GM19372 (cell line): ENCODE measurements around the gene DNASE1L2.

ENCODE experiments used
- ATAC-seq: cut with Tn5 transposase; IDR thresholded peaks from one replicate; pipeline ENCODE4 v1.9.1; 2021; ENCODE audit warnings: mild to moderate bottlenecking, low read depth, moderate library complexity; ENCODE audit not compliant: unreplicated experiment

DNASE1L2 gene

DNA sequence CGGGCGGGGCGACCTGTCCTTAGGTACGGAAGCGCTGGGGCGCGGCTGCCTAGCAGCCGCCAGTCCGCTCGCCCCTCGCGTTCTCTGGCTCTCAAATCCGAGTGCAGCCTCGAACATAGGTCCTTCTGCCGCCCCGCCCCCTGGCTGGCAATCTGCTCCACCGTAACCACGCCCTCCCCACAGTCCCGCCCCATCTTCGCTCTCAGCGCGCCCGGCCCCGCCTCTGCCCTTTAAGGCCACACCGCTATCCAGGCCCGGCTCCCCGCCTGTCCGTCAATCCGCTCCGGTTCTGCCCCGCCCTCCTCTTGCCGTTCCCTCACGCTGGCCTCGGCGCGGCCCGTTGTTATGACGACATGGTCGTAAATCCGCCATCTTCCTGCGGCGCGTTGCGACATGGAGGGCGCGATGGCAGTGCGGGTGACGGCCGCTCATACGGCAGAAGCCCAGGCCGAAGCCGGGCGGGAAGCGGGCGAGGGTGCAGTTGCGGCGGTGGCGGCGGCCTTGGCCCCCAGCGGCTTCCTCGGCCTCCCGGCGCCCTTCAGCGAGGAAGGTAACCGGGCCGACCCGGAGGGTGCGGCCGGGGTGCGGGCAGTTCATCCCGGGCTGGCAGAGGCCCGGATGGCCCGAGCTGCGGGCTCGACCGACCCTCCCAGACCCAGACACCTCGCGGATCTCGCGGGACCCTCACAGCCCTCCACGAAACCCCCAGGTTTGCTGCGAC is 12.9 kb upstream of the DNASE1L2 start, which contains the start of gene E4F1:
Gene E4F1, plus strand, starts transcription at position 371 of the 721 bp plus-strand sequence. Its CDS starts 23 bp downstream, at position 394.
- peak; percentile 94 for ATAC-seq

DNA sequence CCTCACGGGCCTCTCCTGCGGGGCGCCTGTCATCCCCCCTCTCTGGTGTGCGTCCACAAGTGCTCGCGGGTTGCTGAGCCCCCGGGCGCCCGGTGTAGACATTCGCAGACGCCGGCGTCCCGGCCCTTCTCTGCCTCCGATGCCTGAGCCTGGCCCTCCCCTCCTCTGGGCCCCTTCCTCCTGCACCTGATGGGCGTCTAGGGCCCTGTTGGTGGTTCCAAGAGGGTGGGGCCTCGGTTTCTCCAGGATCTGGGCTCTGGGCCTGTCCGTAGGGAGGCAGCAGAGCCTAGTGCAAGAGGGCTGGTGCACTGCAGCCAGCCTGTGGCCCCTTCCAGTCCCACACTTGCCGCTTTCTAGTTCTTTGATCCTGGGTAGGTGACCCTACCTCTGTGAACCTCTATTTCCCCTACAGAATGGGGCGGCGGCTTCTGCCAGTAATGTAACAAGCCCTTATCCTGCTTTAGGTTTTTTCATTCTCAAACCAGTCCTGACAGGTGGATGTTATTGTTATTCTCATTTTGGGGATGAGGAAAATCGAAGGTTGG is 12.2 kb upstream of the DNASE1L2 start:
- ATAC-seq = peak; percentile 16

DNA sequence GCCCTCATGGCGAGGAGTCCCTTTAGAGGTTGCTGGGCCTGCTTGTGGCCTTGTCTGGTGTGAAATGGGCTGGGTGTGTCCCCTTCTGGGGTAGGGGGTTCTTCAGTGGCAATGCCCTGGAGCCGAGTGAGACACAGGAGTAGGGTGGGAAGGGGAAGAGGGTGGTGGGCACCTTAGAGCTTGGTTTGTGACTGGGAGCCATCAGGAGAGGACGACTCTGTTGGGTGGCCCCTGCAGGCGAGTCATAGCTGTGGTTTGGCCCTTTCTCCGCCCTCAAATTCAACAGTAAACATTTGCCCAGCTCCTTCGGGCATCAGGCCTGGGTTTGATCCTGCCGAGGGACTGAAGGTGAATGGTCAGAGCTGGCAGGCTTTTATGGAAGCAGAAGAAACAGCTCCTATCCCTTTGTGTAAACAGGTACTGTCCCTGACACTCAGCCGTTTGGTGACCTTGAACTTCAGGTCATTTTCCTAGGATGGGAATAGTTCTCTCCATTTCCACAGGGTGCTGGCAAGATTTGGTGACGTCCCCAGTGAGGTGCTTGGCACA is 9.9 kb upstream of the DNASE1L2 start:
- ATAC-seq = no peak

DNA sequence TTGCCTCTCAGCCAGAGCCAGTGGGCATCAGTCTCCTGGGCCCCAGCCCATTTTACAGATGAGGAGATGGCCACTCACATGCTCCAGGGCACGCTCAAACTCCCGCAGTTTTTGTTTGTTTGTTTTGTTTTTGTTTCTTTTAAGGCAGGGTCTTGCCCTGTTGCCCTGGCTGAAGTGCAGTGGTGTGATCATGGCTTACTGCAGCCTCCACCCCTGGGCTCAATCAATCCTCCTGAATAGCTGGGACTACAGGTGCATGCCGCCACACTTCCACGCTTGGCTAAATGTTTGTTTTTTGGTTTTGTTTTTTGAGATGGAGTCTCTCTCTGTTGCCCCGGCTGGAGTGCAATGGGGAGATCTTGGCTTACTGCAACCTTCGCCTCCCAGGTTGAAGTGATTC is 9.3 kb upstream of the DNASE1L2 start:
- ATAC-seq = no peak

DNA sequence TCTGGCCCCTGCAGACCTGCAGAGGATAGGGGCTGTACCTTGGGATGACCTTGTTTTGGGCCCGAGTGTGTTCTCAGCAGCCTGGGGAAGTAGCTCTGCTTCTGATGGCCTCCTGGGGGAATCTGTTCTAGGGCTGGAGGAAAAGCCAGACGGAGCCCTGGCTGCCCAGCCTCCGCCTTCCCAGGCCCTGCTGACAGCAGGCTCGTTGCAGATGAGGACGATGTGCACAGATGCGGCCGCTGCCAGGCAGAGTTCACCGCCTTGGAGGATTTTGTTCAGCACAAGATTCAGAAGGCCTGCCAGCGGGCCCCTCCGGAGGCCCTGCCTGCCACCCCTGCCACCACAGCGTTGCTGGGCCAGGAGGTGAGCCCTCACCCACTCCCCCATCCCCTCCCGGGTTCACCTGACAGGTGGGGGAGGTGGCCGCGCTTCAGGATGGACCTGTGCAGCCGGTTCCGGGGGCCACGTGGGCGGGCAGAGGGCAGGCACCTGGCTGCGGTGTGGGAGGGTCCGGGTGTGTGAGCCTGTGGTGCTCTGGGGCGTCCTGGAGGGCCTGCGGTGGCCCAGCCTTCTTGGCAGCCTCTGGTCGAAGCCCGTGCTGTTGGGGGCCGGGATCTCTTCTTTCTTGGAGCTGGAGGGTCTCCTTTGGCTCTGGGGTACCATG is 8.0 kb upstream of the DNASE1L2 start:
- ATAC-seq = no peak

DNA sequence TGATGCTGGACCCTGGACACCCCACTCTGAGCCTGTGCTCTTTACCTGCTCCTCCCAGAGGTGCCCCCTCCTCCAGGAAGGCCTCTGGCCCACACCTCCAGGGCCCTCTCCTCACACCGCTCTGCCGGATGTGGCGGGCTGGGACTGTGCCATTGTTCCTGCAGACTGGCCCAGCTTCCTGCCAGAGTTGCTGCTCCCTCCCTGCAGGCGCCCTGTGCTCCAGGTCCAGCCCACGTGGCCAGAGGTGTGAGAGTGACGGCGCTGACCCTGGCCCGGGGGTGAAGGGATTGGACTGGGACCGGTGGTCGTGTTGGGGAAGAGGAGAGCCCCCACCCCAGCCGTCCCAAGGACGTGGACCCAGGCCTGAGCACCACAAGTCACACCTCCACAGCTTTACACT is 7.2 kb upstream of the DNASE1L2 start:
- ATAC-seq = no peak

DNA sequence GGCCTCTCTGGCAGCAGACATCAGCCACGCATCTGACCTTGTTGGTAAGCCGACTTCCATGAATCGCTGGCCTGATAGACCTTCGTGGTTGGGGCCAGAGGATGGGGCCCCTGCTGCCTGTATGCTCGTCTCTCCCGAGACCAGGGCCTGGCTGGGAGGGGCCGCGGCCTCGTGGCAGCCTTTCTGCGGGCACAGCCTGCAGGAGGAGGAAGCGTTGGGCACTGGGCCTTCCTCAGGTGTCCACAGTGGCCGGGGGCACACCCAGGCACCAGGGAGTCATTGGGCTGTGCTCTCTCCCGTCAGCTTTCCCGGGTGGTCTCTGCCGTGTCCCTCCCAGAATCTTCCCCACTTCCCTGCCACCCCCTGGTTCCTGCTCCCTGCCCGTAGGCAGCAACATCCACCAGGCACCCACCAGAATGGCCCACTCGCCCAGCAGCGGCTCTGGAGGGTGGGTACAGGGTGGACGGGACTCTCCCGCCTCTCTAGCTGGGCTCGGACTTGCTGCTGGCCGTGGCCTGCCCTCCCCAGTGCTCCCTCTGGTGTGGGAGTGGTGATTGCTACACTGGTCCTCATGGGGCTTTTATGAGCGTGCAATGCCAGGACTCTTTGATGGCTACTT is 6.5 kb upstream of the DNASE1L2 start:
- ATAC-seq = no peak

DNA sequence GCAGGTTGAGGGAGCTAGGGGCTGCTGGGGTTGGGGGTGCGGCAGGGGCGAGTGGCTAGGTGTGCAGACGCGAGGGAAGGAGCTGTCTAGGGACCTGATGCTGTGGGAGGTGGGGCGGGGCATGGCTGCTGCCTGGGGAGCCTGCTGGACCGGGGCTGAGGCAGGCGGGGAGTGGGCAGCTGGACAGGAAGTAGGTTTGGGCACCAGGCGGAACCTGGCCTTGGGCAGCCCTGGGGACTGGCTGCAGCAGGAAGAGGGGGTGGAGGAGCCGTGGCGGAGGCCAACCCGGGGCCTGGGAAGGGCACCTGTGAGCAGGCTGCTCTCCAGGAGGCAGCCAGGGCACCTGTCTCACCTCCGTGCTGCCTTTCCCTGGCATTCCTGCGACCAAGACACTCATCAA is 5.9 kb upstream of the DNASE1L2 start:
- no peak for ATAC-seq

DNA sequence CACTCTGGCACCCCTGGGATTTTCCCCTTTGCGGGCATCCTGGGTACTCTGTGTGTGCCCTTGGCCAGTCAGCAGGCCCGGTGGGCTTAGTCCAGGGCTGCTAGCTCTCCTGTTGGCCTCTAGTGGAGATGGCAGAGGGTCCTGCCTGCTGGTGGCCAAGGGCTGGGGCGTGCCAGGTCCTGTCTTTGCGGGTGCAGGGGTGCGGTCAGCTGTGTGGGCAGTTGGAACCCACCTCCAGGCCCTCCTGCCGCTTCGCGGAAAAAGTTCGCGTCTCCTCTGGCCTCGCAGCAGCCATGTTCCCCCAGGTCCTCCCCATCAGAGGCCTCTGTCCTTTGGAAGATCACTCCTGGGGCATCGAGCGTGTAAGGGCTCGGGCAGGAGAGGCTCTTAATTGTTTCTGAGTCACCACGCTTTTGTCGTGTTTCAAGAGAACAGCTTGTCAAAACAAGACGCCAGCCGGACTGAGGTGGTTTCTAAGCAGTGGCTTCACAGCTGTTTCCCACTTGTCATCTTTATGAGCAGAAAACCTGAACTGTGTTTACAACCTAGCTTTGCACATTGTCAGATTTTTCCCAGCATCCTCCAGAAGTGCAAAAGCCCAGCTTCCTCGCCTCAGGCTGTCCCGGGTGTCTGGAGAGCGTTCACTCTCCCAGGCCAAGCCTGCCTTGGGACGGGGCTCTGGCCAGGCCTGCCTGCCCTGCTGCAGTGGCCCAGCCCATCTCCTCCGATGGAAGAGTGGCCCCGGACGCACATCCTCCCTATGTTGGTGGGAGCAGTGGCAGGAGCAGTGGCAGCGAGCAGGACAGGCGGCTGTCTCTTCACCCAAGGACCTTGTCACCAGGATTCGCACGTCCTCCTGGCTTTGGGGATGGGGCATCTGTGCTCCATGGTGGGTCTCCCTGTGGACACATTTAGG is 5.0 kb upstream of the DNASE1L2 start:
- ATAC-seq = no peak

DNA sequence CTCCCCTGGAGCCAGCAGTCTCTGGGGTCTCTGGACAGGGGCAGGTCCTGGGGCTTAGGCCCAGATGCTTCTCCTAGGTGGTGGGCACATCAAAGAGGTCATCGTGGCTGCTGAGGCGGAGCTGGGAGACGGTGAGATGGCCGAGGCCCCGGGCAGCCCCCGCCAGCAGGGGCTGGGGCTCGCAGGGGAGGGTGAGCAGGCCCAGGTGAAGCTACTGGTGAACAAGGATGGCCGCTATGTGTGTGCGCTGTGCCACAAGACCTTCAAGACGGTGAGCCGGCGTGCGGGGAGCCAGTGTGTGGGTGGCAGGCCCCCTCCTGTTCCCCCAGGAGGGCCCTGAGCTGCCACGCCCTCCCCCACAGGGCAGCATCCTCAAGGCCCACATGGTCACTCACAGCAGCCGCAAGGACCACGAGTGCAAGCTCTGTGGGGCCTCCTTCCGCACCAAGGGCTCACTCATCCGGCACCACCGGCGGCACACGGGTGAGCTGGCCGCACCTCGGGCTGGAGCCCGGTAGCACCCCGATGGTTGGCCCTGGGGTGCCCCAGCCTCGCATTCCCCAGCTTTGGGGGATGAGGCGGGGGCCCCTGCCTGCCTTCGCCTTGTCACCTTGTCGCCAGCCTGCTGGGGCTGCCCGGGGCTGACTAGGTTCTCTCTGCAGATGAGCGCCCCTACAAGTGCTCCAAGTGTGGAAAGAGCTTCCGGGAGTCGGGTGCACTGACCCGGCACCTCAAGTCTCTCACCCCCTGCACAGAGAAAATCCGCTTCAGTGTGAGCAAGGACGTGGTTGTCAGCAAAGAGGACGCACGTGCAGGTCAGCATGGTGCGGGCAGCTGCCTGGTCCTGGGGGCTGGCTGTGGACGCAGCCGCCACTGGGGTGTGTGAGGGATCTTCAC is 3.9 kb upstream of the DNASE1L2 start:
- no peak for ATAC-seq

DNA sequence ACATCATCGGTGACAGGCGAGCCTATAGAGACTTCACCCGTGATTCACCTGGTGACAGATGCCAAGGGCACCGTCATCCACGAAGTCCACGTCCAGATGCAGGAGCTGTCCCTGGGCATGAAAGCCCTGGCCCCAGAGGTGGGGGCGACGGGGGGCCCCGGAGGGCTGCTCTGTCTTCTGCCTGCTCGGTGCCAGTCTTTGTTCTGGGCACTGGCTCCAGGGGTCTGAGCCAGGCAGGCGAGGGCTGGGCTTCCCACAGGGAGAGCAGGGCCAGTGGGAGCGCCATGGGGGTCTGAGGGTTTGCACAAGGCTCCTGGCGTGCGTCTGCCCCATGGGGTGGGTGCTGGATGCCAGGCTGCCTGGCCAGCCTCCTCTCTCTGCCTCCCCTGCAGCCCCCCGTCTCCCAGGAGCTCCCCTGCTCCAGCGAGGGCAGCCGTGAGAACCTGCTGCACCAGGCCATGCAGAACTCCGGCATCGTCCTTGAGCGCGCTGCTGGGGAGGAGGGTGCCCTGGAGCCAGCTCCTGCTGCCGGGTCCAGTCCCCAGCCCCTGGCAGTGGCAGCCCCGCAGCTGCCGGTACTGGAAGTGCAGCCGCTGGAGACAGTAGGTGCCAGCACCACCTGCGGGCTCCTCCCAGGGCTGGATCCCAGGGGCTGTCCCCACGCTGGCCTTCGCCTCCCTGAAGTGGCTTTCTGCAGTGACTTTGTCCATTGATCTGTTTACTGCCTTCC is 3.0 kb upstream of the DNASE1L2 start:
- ATAC-seq = no peak

DNA sequence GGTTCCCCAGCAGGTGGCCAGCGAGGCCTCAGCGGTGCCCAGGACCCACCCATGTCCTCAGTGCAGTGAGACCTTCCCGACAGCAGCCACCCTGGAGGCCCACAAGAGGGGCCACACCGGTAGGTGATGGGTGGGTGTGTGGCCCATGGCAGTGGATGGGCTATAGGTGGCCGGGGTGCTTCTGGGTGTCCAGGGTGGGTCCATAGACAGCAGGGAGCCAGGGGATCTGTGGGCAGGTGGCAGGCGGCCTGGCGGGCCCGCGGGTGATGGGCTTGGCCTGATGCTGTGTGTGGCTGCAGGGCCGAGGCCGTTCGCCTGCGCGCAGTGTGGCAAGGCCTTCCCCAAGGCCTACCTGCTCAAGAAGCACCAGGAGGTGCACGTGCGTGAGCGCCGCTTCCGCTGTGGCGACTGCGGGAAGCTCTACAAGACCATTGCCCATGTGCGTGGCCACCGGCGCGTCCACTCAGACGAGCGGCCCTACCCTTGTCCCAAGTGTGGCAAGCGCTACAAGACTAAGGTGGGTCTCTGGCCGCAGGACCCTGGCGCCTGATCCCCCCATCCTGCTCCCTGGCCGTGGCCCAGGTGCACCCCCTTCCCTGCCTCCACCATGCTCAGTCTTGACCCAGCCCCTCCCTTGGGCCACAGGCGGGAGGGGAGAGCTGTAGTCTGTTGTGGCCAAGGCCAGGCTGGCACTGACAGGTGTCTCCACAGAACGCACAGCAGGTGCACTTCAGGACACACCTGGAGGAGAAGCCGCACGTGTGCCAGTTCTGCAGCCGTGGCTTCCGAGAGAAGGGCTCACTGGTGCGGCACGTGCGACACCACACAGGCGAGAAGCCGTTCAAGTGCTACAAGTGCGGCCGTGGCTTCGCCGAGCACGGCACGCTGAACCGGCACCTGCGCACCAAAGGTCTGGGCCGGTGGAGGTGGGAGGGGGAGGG is 2.1 kb upstream of the DNASE1L2 start:
- no peak for ATAC-seq

DNA sequence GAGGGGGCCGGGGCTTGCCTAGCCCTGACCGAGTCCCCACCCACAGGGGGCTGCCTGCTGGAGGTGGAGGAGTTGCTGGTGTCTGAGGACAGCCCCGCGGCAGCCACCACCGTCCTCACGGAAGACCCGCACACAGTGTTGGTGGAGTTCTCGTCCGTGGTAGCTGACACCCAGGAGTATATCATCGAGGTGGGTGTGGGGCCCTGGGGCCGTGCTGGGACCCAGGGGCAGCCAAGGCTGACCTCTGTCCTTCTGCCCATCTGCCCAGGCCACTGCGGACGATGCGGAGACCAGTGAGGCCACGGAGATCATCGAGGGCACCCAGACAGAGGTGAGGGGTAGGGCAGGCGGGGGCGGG is 1.5 kb upstream of the DNASE1L2 start:
- ATAC-seq = no peak

DNA sequence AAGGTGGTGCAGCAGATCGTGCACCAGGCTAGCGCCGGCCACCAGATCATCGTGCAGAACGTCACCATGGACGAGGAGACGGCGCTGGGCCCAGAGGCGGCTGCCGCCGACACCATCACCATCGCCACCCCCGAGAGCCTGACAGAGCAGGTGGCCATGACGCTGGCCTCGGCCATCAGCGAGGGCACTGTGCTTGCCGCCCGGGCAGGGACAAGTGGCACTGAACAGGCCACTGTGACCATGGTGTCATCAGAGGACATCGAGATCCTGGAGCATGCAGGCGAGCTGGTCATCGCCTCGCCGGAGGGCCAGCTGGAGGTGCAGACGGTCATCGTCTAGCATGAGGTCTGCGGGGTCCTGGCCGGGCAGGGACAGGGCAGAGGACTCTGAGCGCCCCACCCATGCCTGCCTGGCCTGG is 1.0 kb upstream of the DNASE1L2 start:
- no peak for ATAC-seq

DNA sequence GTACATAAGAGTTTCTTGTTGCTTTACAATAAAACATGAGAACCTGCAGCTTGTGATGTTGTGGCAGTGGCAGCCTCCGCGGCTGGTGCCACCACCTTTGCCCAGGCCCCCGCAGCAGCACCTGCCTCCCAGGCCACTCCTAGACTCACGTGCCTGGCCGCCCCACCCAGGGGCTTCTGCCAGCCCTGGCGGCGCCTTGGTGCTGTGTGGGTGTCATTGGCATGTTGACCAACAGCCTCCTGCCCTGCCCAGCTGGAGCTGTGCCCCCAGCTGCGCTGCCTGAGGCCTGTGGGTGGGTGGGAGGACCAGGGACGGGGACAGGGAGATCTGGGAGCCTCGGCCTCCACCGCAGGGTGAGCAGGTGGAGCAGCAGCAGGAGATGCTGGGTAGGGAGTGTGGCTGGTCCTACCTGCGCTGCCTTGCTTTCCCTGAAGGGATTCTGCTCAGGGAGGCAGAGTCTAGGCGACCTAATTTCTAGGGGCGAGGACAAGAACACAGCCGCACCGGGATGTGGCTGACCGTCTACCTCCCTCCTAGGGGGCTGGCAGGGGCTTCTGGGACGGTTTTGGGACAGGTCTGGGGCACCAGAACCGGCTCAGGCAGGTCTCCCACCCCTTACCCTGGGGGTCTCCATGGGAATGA is 428 bp upstream of the DNASE1L2 start:
- no peak for ATAC-seq

DNA sequence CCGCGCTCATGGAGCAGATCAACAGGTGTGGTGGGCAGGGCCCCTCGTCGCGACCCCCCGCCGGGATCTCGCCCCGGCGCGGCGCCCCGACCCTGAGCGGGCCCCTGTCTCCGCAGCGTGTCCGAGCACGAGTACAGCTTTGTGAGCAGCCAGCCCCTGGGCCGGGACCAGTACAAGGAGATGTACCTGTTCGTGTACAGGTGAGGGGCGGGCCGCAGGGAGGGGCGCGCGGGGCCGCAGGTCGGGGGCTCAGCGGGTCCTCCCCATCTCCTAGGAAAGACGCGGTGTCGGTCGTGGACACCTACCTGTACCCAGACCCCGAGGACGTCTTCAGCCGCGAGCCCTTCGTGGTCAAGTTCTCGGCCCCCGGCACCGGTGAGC is 848 bp downstream of the DNASE1L2 start:
- no peak for ATAC-seq
